ENCODE measurements around the gene FOS.

The FOS gene

GRCh38 chr14:75298187-75298965, 19.7 kb downstream of the FOS start:
- no CpG with 5 or more reads among the region's 9 CpGs for WGBS (ENCODE audit: extremely low coverage, insufficient coverage, insufficient read length)
- Histone ChIP-seq H2AK5ac (ENCODE audit: low read length) (no peak overlapping the region), H4K12ac (ENCODE audit: low read depth, low read length) (no peak overlapping the region)

GRCh38 chr14:75299059-75299458, 20.4 kb downstream of the FOS start:
- Histone ChIP-seq H3K9ac (ENCODE audit: low read length) (no peak overlapping the region), H4K12ac (ENCODE audit: low read depth, low read length) (no peak overlapping the region), H3K23ac (ENCODE audit: low read length) (no peak overlapping the region), H3K27ac (ENCODE audit: low read depth, low read length) (no peak overlapping the region), H2BK5ac (ENCODE audit: low read depth, low read length, poor library complexity) (no peak overlapping the region), H3K4me3 (ENCODE audit: low read depth, low read length) (no peak overlapping the region), H2BK12ac (ENCODE audit: low read length) (no peak overlapping the region), H3K18ac (ENCODE audit: low read length) (no peak overlapping the region), H4K8ac (ENCODE audit: low read depth, low read length) (no peak overlapping the region), H3K4ac (ENCODE audit: low read depth, low read length) (no peak overlapping the region), H3K4me1 (ENCODE audit: control insufficient read depth in 1 of 2, insufficient read depth in 2 of 2, low read length in 2 of 2) (peaks cover 23% of the 10 kb centered on the region in 2 experiments), H3K27me3 (ENCODE audit: insufficient read depth, low read length) (no peaks in the 10 kb centered on the region), H2BK120ac (ENCODE audit: insufficient read depth, low read length, poor library complexity) (no peak overlapping the region), H4K91ac (ENCODE audit: low read depth, low read length) (peak overlapping the region; percentile 33), H3K79me2 (ENCODE audit: control insufficient read depth, insufficient read depth, low read length, poor library complexity) (peaks cover 1% of the 10 kb centered on the region), H3K9me3 (ENCODE audit: insufficient read depth, low read depth, low read length) (peaks cover 4% of the 10 kb centered on the region), H2AK5ac (ENCODE audit: low read length) (no peak overlapping the region), H3K36me3 (ENCODE audit: control insufficient read depth in 1 of 2, insufficient read depth in 2 of 2, low read length in 2 of 2) (no peaks in the 10 kb centered on the region), H2AFZ (ENCODE audit: insufficient read depth, low read length, poor library complexity) (no peak overlapping the region), H3K79me1 (ENCODE audit: low read length) (peaks cover 30% of the 10 kb centered on the region), H3K4me2 (ENCODE audit: low read length) (no peak overlapping the region), H3K14ac (ENCODE audit: low read length) (no peak overlapping the region)
- no CpG with 5 or more reads among the region's 8 CpGs for WGBS (ENCODE audit: extremely low coverage, insufficient coverage, insufficient read length)
- peak; percentile 93 to 98 for DNase-seq

More at GRCh38 chr14:75298187-75298965, 19.7 kb downstream of the FOS start:
- DNase-seq, result peak in 1 of 2 donors; percentile 28
- Histone ChIP-seq H3K23ac (ENCODE audit: low read length) (no peak overlapping the region), H2AFZ (ENCODE audit: insufficient read depth, low read length, poor library complexity) (no peak overlapping the region), H2BK12ac (ENCODE audit: low read length) (no peak overlapping the region), H3K18ac (ENCODE audit: low read length) (no peak overlapping the region), H3K14ac (ENCODE audit: low read length) (no peak overlapping the region), H3K27ac (ENCODE audit: low read depth, low read length) (no peak overlapping the region), H3K4me3 (ENCODE audit: low read depth, low read length) (no peak overlapping the region), H3K36me3 (ENCODE audit: control insufficient read depth in 1 of 2, insufficient read depth in 2 of 2, low read length in 2 of 2) (no peaks in the 10 kb centered on the region), H4K91ac (ENCODE audit: low read depth, low read length) (peak overlapping the region; percentile 33), H4K8ac (ENCODE audit: low read depth, low read length) (no peak overlapping the region), H3K27me3 (ENCODE audit: insufficient read depth, low read length) (no peaks in the 10 kb centered on the region), H3K9me3 (ENCODE audit: insufficient read depth, low read depth, low read length) (peaks cover 4% of the 10 kb centered on the region), H3K4me1 (ENCODE audit: control insufficient read depth in 1 of 2, insufficient read depth in 2 of 2, low read length in 2 of 2) (peaks cover 25 to 26% of the 10 kb centered on the region in 2 experiments), H2BK5ac (ENCODE audit: low read depth, low read length, poor library complexity) (no peak overlapping the region), H3K4me2 (ENCODE audit: low read length) (no peak overlapping the region), H3K79me2 (ENCODE audit: control insufficient read depth, insufficient read depth, low read length, poor library complexity) (peaks cover 1% of the 10 kb centered on the region), H3K4ac (ENCODE audit: low read depth, low read length) (no peak overlapping the region), H2BK120ac (ENCODE audit: insufficient read depth, low read length, poor library complexity) (peak overlapping the region; percentile 19), H3K9ac (ENCODE audit: low read length) (no peak overlapping the region), H3K79me1 (ENCODE audit: low read length) (peaks cover 35% of the 10 kb centered on the region)

GRCh38 chr14:75299576-75299975, 20.9 kb downstream of the FOS start:
- no peaks in the 10 kb centered on the region for H3K27me3 ChIP-seq (ENCODE audit: insufficient read depth, low read length)
- WGBS (ENCODE audit: extremely low coverage, insufficient coverage, insufficient read length), result no CpG with 5 or more reads among the region's 1 CpG
- H2AK5ac ChIP-seq (ENCODE audit: low read length), result no peak overlapping the region
- no peak for DNase-seq
- peaks cover under 1% of the 10 kb centered on the region for H3K79me2 ChIP-seq (ENCODE audit: control insufficient read depth, insufficient read depth, low read length, poor library complexity)
- H3K36me3 ChIP-seq (ENCODE audit: control insufficient read depth in 1 of 2, insufficient read depth in 2 of 2, low read length in 2 of 2), result no peaks in the 10 kb centered on the region
- H2BK120ac ChIP-seq (ENCODE audit: insufficient read depth, low read length, poor library complexity), result no peak overlapping the region
- no peak overlapping the region for H3K27ac ChIP-seq (ENCODE audit: low read depth, low read length)
- H2BK12ac ChIP-seq (ENCODE audit: low read length), result no peak overlapping the region
- no peak overlapping the region for H4K12ac ChIP-seq (ENCODE audit: low read depth, low read length)
- no peak overlapping the region for H4K91ac ChIP-seq (ENCODE audit: low read depth, low read length)
- no peak overlapping the region for H4K8ac ChIP-seq (ENCODE audit: low read depth, low read length)
- H3K9me3 ChIP-seq (ENCODE audit: insufficient read depth, low read depth, low read length), result peaks cover 4% of the 10 kb centered on the region
- H3K4me1 ChIP-seq (ENCODE audit: control insufficient read depth in 1 of 2, insufficient read depth in 2 of 2, low read length in 2 of 2), result peaks cover 23% of the 10 kb centered on the region in 2 experiments
- no peak overlapping the region for H3K23ac ChIP-seq (ENCODE audit: low read length)
- no peak overlapping the region for H3K14ac ChIP-seq (ENCODE audit: low read length)
- H3K9ac ChIP-seq (ENCODE audit: low read length), result no peak overlapping the region
- no peak overlapping the region for H2BK5ac ChIP-seq (ENCODE audit: low read depth, low read length, poor library complexity)
- H3K18ac ChIP-seq (ENCODE audit: low read length), result no peak overlapping the region
- H3K4me2 ChIP-seq (ENCODE audit: low read length), result no peak overlapping the region
- no peak overlapping the region for H2AFZ ChIP-seq (ENCODE audit: insufficient read depth, low read length, poor library complexity)
- H3K4ac ChIP-seq (ENCODE audit: low read depth, low read length), result no peak overlapping the region
- peaks cover 26% of the 10 kb centered on the region for H3K79me1 ChIP-seq (ENCODE audit: low read length)
- no peak overlapping the region for H3K4me3 ChIP-seq (ENCODE audit: low read depth, low read length)

GRCh38 chr14:75301666-75302325, 23.2 kb downstream of the FOS start:
- Histone ChIP-seq H3K79me2 (ENCODE audit: control insufficient read depth, insufficient read depth, low read length, poor library complexity) (no peaks in the 10 kb centered on the region), H3K9me3 (ENCODE audit: insufficient read depth, low read depth, low read length) (peaks cover 4% of the 10 kb centered on the region)

More at GRCh38 chr14:75301666-75302325, 23.2 kb downstream of the FOS start:
- Histone ChIP-seq H3K36me3 (ENCODE audit: control insufficient read depth in 1 of 2, insufficient read depth in 2 of 2, low read length in 2 of 2) (no peaks in the 10 kb centered on the region), H4K8ac (ENCODE audit: low read depth, low read length) (peak overlapping the region; percentile 79), H4K91ac (ENCODE audit: low read depth, low read length) (peak overlapping the region; percentile 90), H3K14ac (ENCODE audit: low read length) (peak overlapping the region; percentile 80), H2BK12ac (ENCODE audit: low read length) (peak overlapping the region; percentile 91), H4K12ac (ENCODE audit: low read depth, low read length) (peak overlapping the region; percentile 64), H3K23ac (ENCODE audit: low read length) (no peak overlapping the region), H2BK5ac (ENCODE audit: low read depth, low read length, poor library complexity) (peak overlapping the region; percentile 36), H2AFZ (ENCODE audit: insufficient read depth, low read length, poor library complexity) (peak overlapping the region; percentile 60), H3K27ac (ENCODE audit: low read depth, low read length) (peak overlapping the region; percentile 2), H2AK5ac (ENCODE audit: low read length) (peak overlapping the region; percentile 98), H3K4me1 (ENCODE audit: control insufficient read depth in 1 of 2, insufficient read depth in 2 of 2, low read length in 2 of 2) (peaks cover 14 to 18% of the 10 kb centered on the region in 2 experiments), H3K4me3 (ENCODE audit: low read depth, low read length) (no peak overlapping the region), H3K4ac (ENCODE audit: low read depth, low read length) (peak overlapping the region; percentile 59), H3K4me2 (ENCODE audit: low read length) (no peak overlapping the region), H2BK120ac (ENCODE audit: insufficient read depth, low read length, poor library complexity) (peak overlapping the region; percentile 90), H3K79me1 (ENCODE audit: low read length) (peaks cover 14% of the 10 kb centered on the region), H3K27me3 (ENCODE audit: insufficient read depth, low read length) (no peaks in the 10 kb centered on the region), H3K18ac (ENCODE audit: low read length) (peak overlapping the region; percentile 46), H3K9ac (ENCODE audit: low read length) (no peak overlapping the region)
- 100% methylated on average over 1 of the region's 9 CpGs for WGBS (ENCODE audit: extremely low coverage, insufficient coverage, insufficient read length)
- DNase-seq, result peak; percentile 91 to 92

Measured in trophoblast cell (in vitro differentiated cells and primary cell).